DOHH2 (cell line): ENCODE measurements around the gene AMACR.

Source experiments
- H3F3A ChIP-seq: fragments of 200-600 bp; sonication (generic), shearing (Covaris generic); 2 replicates; pipeline ENCODE4 v1.6.0; 2016; ENCODE audit warnings: antibody characterized with exemption, mild to moderate bottlenecking; ENCODE audit not compliant: control insufficient read depth, insufficient read depth
- H3K27ac ChIP-seq: fragments of 200-600 bp; sonication (generic); 2 replicates; pipeline ENCODE4 v1.5.1; 2014; ENCODE audit warnings: low read depth, mild to moderate bottlenecking, low read length, moderate library complexity
- H3K27me3 ChIP-seq: fragments of 200-600 bp; sonication (generic); 2 replicates; pipeline ENCODE4 v1.6.1; 2014; ENCODE audit warnings: mild to moderate bottlenecking, low read length, mixed read lengths; ENCODE audit not compliant: control insufficient read depth
- H3K36me3 ChIP-seq: fragments of 200-600 bp; sonication (generic); 2 replicates; pipeline ENCODE4 v1.6.1; 2014; ENCODE audit warnings: mild to moderate bottlenecking, low read length, moderate library complexity, mixed read lengths; ENCODE audit not compliant: control insufficient read depth
- H3K4me1 ChIP-seq: fragments of 200-600 bp; sonication (generic); 2 replicates; pipeline ENCODE4 v1.6.1; 2014; ENCODE audit warnings: mild to moderate bottlenecking, low read length, mixed read lengths; ENCODE audit not compliant: control insufficient read depth
- H3K4me2 ChIP-seq: fragments of 200-600 bp; sonication (generic); 2 replicates; pipeline ENCODE4 v1.6.0; 2014; ENCODE audit warnings: mild to moderate bottlenecking, low read length, moderate library complexity
- H3K4me3 ChIP-seq: fragments of 200-600 bp; sonication (generic); 2 replicates; pipeline ENCODE4 v1.5.1; 2014; ENCODE audit warnings: mild to moderate bottlenecking, low read length, mixed read lengths
- H3K79me2 ChIP-seq: fragments of 200-600 bp; sonication (generic); 2 replicates; pipeline ENCODE4 v1.6.1; 2014; ENCODE audit warnings: mild to moderate bottlenecking, low read length, mixed read lengths; ENCODE audit not compliant: control insufficient read depth
- H3K9me2 ChIP-seq: fragments of 200-600 bp; sonication (generic); replicated peaks from 2 replicates; pipeline ENCODE4 v1.6.1; 2014; ENCODE audit warnings: mild to moderate bottlenecking, low read length, mixed read lengths; ENCODE audit not compliant: control insufficient read depth
- H3K9me3 ChIP-seq: fragments of 200-600 bp; sonication (generic); 2 replicates; pipeline ENCODE4 v1.6.1; 2014; ENCODE audit warnings: antibody characterized with exemption, low read length, mixed read lengths; ENCODE audit not compliant: control insufficient read depth, insufficient read depth
- H4K20me1 ChIP-seq: fragments of 200-600 bp; sonication (generic); 2 replicates; pipeline ENCODE4 v1.6.0; 2014; ENCODE audit warnings: low read depth, mild to moderate bottlenecking, antibody characterized with exemption, low read length, moderate library complexity; ENCODE audit not compliant: control insufficient read depth, insufficient read depth
- CTCF ChIP-seq: fragments of 200-600 bp; sonication (generic); IDR thresholded peaks from one replicate; pipeline ENCODE4 v1.5.1; 2014; ENCODE audit warnings: antibody characterized with exemption, mild to moderate bottlenecking, low read depth, low read length; ENCODE audit not compliant: poor library complexity, severe bottlenecking
- EZH2phosphoT487 ChIP-seq: fragments of 200-600 bp; sonication (generic); IDR thresholded peaks from 2 replicates; pipeline ENCODE4 v1.6.1; 2017; ENCODE audit warnings: borderline replicate concordance, mild to moderate bottlenecking, antibody characterized with exemption, low read length, moderate library complexity, mixed read lengths

AMACR gene

GRCh38 chr5:33980030-33980429 is 27.8 kb downstream of the AMACR start:
- Histone ChIP-seq H3K9me2 (no peaks in the 10 kb centered on the region), H3F3A (no peaks in the 10 kb centered on the region), H3K4me3 (no peak overlapping the region), H3K27ac (no peak overlapping the region), H3K4me1 (no peaks in the 10 kb centered on the region), H3K36me3 (no peaks in the 10 kb centered on the region), H3K4me2 (no peak overlapping the region), H3K27me3 (peaks cover 6% of the 10 kb centered on the region; the same call in 1 of the 2 replicates), H3K9me3 (peaks cover 2% of the 10 kb centered on the region; the same call in 1 of the 2 replicates), H3K79me2 (no peaks in the 10 kb centered on the region), H4K20me1 (no peaks in the 10 kb centered on the region)
- no peak for TF ChIP-seq CTCF
- TF ChIP-seq EZH2phosphoT487: no peak

GRCh38 chr5:33978306-33978705 is 29.5 kb downstream of the AMACR start:
- Histone ChIP-seq H3F3A (no peaks in the 10 kb centered on the region), H3K4me3 (no peak overlapping the region)
- TF ChIP-seq CTCF (no peak), EZH2phosphoT487 (no peak)

GRCh38 chr5:33976307-33976706 is 31.5 kb downstream of the AMACR start:
- H3K79me2 ChIP-seq: no peaks in the 10 kb centered on the region
- H3F3A ChIP-seq: no peaks in the 10 kb centered on the region
- no peaks in the 10 kb centered on the region for H3K9me2 ChIP-seq
- no peaks in the 10 kb centered on the region for H3K9me3 ChIP-seq
- H4K20me1 ChIP-seq: no peaks in the 10 kb centered on the region
- no peak overlapping the region for H3K27ac ChIP-seq
- no peaks in the 10 kb centered on the region for H3K36me3 ChIP-seq
- TF ChIP-seq CTCF (no peak), EZH2phosphoT487 (no peak)
- no peak overlapping the region for H3K4me2 ChIP-seq
- peaks cover 6% of the 10 kb centered on the region; the same call in 1 of the 2 replicates for H3K27me3 ChIP-seq
- no peak overlapping the region for H3K4me3 ChIP-seq
- no peaks in the 10 kb centered on the region for H3K4me1 ChIP-seq

More at GRCh38 chr5:33978306-33978705, 29.5 kb downstream of the AMACR start:
- Histone ChIP-seq H3K27ac (no peak overlapping the region), H4K20me1 (no peaks in the 10 kb centered on the region), H3K4me2 (no peak overlapping the region), H3K27me3 (peaks cover 6% of the 10 kb centered on the region; the same call in 1 of the 2 replicates), H3K9me3 (no peaks in the 10 kb centered on the region), H3K4me1 (no peaks in the 10 kb centered on the region), H3K79me2 (no peaks in the 10 kb centered on the region), H3K9me2 (no peaks in the 10 kb centered on the region), H3K36me3 (no peaks in the 10 kb centered on the region)

- no peaks in the 10 kb centered on the region for H3K36me3 ChIP-seq
Measured at GRCh38 chr5:33975852-33976251, 32.0 kb downstream of the AMACR start.

More at GRCh38 chr5:33975852-33976251, 32.0 kb downstream of the AMACR start:
- H3K4me3 ChIP-seq: no peak overlapping the region
- no peaks in the 10 kb centered on the region for H3K9me2 ChIP-seq
- H3K27ac ChIP-seq: no peak overlapping the region
- H4K20me1 ChIP-seq: no peaks in the 10 kb centered on the region
- peaks cover 6% of the 10 kb centered on the region; the same call in 1 of the 2 replicates for H3K27me3 ChIP-seq
- no peaks in the 10 kb centered on the region for H3K9me3 ChIP-seq
- TF ChIP-seq CTCF: no peak
- no peak for TF ChIP-seq EZH2phosphoT487
- no peaks in the 10 kb centered on the region for H3K4me1 ChIP-seq
- H3K4me2 ChIP-seq: no peak overlapping the region
- no peaks in the 10 kb centered on the region for H3K79me2 ChIP-seq
- no peaks in the 10 kb centered on the region for H3F3A ChIP-seq
